ENCODE results near the gene BMI1. TPM values are rescaled to one million over a fixed set of nuclear protein-coding genes. Genes with fewer than 3 reads are reported as not detected.

BMI1 gene
- total RNA-seq, 4 donors from 2014 or later, result 29.2 to 63.0 (median 42.5) TPM

DNA sequence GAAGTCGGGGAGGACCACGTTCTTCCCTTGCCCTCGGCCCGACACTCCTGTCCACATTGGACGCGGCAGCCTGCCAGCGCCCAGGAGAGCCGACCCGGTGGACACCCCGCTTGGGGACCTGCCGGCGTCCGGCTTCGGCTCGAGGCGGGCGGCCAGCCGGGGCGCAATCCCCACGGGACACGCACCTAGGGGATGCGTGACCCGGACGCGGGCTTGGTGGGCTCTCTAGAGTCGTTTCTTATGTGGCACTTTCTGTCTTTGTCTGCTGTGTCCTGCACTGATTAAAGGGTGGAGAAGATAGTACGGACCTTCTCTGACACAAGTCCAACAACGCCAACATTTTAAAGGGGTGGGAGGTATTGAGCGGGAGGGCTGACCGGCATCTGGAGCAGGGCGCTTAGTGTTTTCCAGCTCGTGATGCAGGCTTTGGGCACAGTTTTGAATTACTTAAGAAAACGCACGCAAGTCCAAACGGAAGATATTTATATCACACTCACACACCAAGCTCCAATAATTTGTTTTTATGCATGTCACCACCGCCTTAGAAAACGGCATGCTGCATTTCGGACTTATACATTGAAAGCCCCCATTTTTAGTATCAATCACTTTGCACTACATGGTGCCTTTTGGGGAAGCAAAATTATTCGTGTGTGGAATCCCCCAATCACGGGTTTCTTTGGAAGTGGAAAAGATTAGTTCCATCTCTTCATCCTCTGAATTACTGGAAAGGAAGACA, 20.5 kb downstream of the BMI1 start:
- Histone ChIP-seq H3K4me1 (peaks cover 3 to 30% (median 26%) of the 10 kb centered on the region in 4 donors), H3K27me3 (peaks cover 91% of the 10 kb centered on the region), H3K4me3 (peak overlapping the region; percentile 73 to 92 (median 83)), H3K9me3 (no peaks in the 10 kb centered on the region), H3K36me3 (no peaks in the 10 kb centered on the region), H3K27ac (peak overlapping the region; percentile 92 to 97 (median 94))
- 3 to 10% methylated on average over 5 to 33 of the region's 40 CpGs for WGBS, 2 donors (ENCODE audit: low coverage in 1 of 2)
- in situ Hi-C loops (cut with MboI; ENCODE audit: low pct_ligation_motif_present in 1 of 4, low pct_unique_long_range_greater_than_20kb in 1 of 4, low sequenced_read_pairs in 3 of 4), result no loop called here
- DNase-seq, result no peak
- TF ChIP-seq, protein P1, sequence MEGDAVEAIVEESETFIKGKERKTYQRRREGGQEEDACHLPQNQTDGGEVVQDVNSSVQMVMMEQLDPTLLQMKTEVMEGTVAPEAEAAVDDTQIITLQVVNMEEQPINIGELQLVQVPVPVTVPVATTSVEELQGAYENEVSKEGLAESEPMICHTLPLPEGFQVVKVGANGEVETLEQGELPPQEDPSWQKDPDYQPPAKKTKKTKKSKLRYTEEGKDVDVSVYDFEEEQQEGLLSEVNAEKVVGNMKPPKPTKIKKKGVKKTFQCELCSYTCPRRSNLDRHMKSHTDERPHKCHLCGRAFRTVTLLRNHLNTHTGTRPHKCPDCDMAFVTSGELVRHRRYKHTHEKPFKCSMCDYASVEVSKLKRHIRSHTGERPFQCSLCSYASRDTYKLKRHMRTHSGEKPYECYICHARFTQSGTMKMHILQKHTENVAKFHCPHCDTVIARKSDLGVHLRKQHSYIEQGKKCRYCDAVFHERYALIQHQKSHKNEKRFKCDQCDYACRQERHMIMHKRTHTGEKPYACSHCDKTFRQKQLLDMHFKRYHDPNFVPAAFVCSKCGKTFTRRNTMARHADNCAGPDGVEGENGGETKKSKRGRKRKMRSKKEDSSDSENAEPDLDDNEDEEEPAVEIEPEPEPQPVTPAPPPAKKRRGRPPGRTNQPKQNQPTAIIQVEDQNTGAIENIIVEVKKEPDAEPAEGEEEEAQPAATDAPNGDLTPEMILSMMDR (IDR thresholded peaks at IDR 0.05), result no peak
- TF ChIP-seq EP300 (IDR thresholded peaks at IDR 0.05; ENCODE audit: low read depth) (no peak), POLR2AphosphoS5 (IDR thresholded peaks at IDR 0.05) (no peak), POLR2A (IDR thresholded peaks at IDR 0.05) (no peak)
- intact Hi-C loops (cut with DNase I; ENCODE audit: low total_unique reads), result no loop called here

GRCh38 chr10:22341926-22342196, 21.0 kb downstream of the BMI1 start:
- H3K27ac ChIP-seq, result no peak overlapping the region
- WGBS, 2 donors (ENCODE audit: low coverage in 1 of 2), result 37 to 43% methylated on average over 3 of the region's 3 CpGs
- no peak for DNase-seq
- H3K27me3 ChIP-seq, result peaks cover 91% of the 10 kb centered on the region
- peak in 1 of 3 donors; percentile 2 for TF ChIP-seq POLR2AphosphoS5 (IDR thresholded peaks at IDR 0.05)
- TF ChIP-seq, protein P1 (IDR thresholded peaks at IDR 0.05), result no peak
- no peak for TF ChIP-seq POLR2A (IDR thresholded peaks at IDR 0.05)
- no peak for TF ChIP-seq EP300 (IDR thresholded peaks at IDR 0.05; ENCODE audit: low read depth)
- no peaks in the 10 kb centered on the region for H3K36me3 ChIP-seq
- in situ Hi-C loops (cut with MboI; ENCODE audit: low pct_ligation_motif_present in 1 of 4, low pct_unique_long_range_greater_than_20kb in 1 of 4, low sequenced_read_pairs in 3 of 4), result no loop called here
- H3K4me1 ChIP-seq, result peaks cover 0 to 25% (median 21%) of the 10 kb centered on the region in 4 donors
- no peaks in the 10 kb centered on the region for H3K9me3 ChIP-seq
- intact Hi-C loops (cut with DNase I; ENCODE audit: low total_unique reads), result no loop called here
- H3K4me3 ChIP-seq, result no peak overlapping the region

DNA sequence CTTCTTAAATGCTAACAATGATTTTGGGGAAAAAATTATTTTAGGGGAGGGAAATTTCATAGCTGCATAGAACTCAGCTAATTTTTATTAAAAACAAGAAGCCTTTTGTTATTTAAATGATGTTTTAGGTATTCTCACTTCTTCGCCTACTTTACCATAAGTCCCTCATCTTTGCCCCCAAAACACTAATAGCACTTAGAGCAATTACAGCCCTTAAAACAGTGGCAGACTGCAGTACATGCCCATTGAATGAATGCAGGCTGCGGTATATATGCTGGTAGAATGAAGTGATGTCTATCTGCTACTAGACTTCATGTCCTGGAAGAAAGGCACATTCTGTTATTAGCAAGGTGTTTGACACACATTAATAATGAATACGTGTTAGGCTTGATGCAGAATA, 21.5 kb downstream of the BMI1 start:
- Histone ChIP-seq H3K4me1 (peaks cover 0 to 22% (median 20%) of the 10 kb centered on the region in 4 donors), H3K4me3 (no peak overlapping the region), H3K27ac (no peak overlapping the region), H3K9me3 (no peaks in the 10 kb centered on the region), H3K36me3 (no peaks in the 10 kb centered on the region), H3K27me3 (peaks cover 91% of the 10 kb centered on the region)
- TF ChIP-seq POLR2A (IDR thresholded peaks at IDR 0.05) (no peak), EP300 (IDR thresholded peaks at IDR 0.05; ENCODE audit: low read depth) (no peak), POLR2AphosphoS5 (IDR thresholded peaks at IDR 0.05) (no peak)
- TF ChIP-seq, protein P1 (IDR thresholded peaks at IDR 0.05), result no peak
- DNase-seq, result no peak
- in situ Hi-C loops (cut with MboI; ENCODE audit: low pct_ligation_motif_present in 1 of 4, low pct_unique_long_range_greater_than_20kb in 1 of 4, low sequenced_read_pairs in 3 of 4) (no loop called here), intact Hi-C loops (cut with DNase I; ENCODE audit: low total_unique reads) (no loop called here)
- WGBS, 2 donors (ENCODE audit: low coverage in 1 of 2), result 36 to 46% methylated on average over 3 of the region's 3 CpGs

DNA sequence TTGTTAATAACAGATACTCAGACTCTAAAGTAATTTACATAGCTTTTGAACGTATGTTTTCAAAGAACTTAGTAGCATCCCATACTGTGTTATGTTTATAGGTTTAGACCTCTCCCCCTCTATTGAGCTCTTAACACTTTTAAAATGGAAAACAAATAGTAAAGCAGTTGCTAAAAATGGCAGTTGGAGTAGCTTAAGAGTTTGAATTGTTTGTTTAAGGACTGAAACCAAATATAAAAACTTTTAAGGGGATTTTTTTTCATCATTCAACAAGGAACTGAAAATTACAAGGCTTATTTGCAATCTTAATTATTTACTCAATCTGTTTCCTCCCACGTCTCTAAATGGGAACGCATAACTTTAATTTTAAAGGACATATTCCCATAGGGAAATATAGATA, 22.8 kb downstream of the BMI1 start:
- H3K27me3 ChIP-seq, result peaks cover 91% of the 10 kb centered on the region
- in situ Hi-C loops (cut with MboI; ENCODE audit: low pct_ligation_motif_present in 1 of 4, low pct_unique_long_range_greater_than_20kb in 1 of 4, low sequenced_read_pairs in 3 of 4), result no loop called here
- TF ChIP-seq, protein P1 (IDR thresholded peaks at IDR 0.05), result no peak
- no peak for TF ChIP-seq POLR2AphosphoS5 (IDR thresholded peaks at IDR 0.05)
- TF ChIP-seq POLR2A (IDR thresholded peaks at IDR 0.05), result no peak
- no peak for TF ChIP-seq EP300 (IDR thresholded peaks at IDR 0.05; ENCODE audit: low read depth)
- H3K9me3 ChIP-seq, result no peaks in the 10 kb centered on the region
- 17 to 18% methylated on average over 3 of the region's 3 CpGs for WGBS, 2 donors (ENCODE audit: low coverage in 1 of 2)
- no peak for DNase-seq
- H3K36me3 ChIP-seq, result no peaks in the 10 kb centered on the region
- intact Hi-C loops (cut with DNase I; ENCODE audit: low total_unique reads), result no loop called here
- no peak overlapping the region for H3K27ac ChIP-seq
- no peak overlapping the region for H3K4me3 ChIP-seq
- H3K4me1 ChIP-seq, result peaks cover 0 to 22% (median 20%) of the 10 kb centered on the region in 4 donors
